Suprapubic skin (tissue), 4 donors: ENCODE results near the gene USP32.
"Not testable (repeated sequence)": the region's sequence is repeated elsewhere in the genome, so short reads cannot be mapped to it uniquely, and the experiment has no call there.

ENCODE experiments used
- EP300 ChIP-seq: sonication (generic); formaldehyde crosslinking; IDR thresholded peaks from one replicate; pipeline ENCODE4 v1.6.1; 2017; ENCODE audit warnings: antibody characterized with exemption
- POLR2A ChIP-seq, 2 donors: fragments of 450-650 bp; IDR thresholded peaks; one replicate each; pipeline ENCODE4 v1.6.1; 2017; ENCODE audit warnings: antibody characterized with exemption in 2 of 2, mild to moderate bottlenecking in 2 of 2, moderate library complexity in 2 of 2
- POLR2AphosphoS5 ChIP-seq, 3 donors: sonication (generic); formaldehyde crosslinking; IDR thresholded peaks; one replicate each; pipeline ENCODE4 v1.6.1; 2017; ENCODE audit warnings: antibody characterized with exemption in 3 of 3
- TF ChIP-seq, protein P1 (sequence below), 2 donors: fragments of 200-600 bp in 1 of 2; fragments of 450-650 bp in 1 of 2; sonication (generic) in 1 of 2; IDR thresholded peaks; one replicate each; pipeline ENCODE4 v1.5.1; 2016 to 2019; ENCODE audit warnings: antibody characterized with exemption in 2 of 2, mild to moderate bottlenecking in 1 of 2, moderate library complexity in 1 of 2

DNA sequence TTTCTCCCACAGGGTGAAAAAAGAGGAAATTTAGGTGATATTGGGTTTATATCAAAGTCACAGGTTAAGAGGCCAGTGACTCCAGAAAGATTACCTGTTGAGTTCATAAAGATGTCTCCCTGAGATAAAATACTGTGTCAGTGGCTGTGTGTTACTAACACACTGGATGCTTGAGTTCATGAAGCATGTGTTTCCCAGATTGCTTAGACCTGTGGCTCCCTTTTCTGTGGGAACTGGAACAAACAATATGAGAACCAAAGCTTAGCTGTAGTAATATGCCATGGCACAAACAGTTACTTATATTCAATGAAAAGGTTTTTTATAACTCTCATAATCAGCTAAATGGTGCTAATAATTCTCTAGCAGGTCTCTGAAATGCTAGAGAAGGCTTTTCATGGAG, 180.7 kb downstream of the USP32 start:
- TF ChIP-seq, protein P1, sequence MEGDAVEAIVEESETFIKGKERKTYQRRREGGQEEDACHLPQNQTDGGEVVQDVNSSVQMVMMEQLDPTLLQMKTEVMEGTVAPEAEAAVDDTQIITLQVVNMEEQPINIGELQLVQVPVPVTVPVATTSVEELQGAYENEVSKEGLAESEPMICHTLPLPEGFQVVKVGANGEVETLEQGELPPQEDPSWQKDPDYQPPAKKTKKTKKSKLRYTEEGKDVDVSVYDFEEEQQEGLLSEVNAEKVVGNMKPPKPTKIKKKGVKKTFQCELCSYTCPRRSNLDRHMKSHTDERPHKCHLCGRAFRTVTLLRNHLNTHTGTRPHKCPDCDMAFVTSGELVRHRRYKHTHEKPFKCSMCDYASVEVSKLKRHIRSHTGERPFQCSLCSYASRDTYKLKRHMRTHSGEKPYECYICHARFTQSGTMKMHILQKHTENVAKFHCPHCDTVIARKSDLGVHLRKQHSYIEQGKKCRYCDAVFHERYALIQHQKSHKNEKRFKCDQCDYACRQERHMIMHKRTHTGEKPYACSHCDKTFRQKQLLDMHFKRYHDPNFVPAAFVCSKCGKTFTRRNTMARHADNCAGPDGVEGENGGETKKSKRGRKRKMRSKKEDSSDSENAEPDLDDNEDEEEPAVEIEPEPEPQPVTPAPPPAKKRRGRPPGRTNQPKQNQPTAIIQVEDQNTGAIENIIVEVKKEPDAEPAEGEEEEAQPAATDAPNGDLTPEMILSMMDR (IDR thresholded peaks at IDR 0.05): not testable (repeated sequence)
- TF ChIP-seq POLR2AphosphoS5 (IDR thresholded peaks at IDR 0.05); POLR2A (IDR thresholded peaks at IDR 0.05); EP300: not testable (repeated sequence)
